GM12875 (cell line): ENCODE data around the gene GPI.
"Not testable (repeated sequence)": the region's sequence is repeated elsewhere in the genome, so short reads cannot be mapped to it uniquely, and the experiment has no call there.

Experiments
- H3K4me3 ChIP-seq: one replicate; pipeline ENCODE4 v1.5.1; 2011; ENCODE audit warnings: low read depth, low read length, control low read depth
- TF ChIP-seq, protein P1 (sequence below): IDR thresholded peaks from 2 replicates; pipeline ENCODE4 v1.5.1; 2011; ENCODE audit warnings: low read depth, mild to moderate bottlenecking, control low read depth, inconsistent platforms, low read length, moderate library complexity, borderline replicate concordance; ENCODE audit not compliant: insufficient read depth

Gene GPI

DNA sequence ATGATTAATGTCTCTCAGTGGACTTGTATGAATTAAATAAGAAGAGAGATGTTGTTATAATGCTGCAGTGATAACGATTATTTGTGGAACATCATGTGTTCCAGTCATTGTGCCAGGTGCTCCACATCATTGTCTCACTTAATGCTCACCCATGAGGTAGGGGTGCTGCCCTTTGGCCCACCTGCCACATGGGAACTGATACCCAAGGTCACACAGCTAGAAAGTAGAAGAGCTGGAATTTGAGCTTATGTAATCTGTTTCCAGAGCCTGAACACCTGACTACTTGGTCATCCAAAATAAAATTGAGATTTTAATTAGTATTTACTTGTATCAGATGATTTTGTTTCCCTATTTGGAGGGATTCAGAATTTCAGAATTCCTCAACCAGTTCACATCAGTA is 36.0 kb upstream of the GPI start:
- H3K4me3 ChIP-seq: no peak overlapping the region
- TF ChIP-seq, protein P1, sequence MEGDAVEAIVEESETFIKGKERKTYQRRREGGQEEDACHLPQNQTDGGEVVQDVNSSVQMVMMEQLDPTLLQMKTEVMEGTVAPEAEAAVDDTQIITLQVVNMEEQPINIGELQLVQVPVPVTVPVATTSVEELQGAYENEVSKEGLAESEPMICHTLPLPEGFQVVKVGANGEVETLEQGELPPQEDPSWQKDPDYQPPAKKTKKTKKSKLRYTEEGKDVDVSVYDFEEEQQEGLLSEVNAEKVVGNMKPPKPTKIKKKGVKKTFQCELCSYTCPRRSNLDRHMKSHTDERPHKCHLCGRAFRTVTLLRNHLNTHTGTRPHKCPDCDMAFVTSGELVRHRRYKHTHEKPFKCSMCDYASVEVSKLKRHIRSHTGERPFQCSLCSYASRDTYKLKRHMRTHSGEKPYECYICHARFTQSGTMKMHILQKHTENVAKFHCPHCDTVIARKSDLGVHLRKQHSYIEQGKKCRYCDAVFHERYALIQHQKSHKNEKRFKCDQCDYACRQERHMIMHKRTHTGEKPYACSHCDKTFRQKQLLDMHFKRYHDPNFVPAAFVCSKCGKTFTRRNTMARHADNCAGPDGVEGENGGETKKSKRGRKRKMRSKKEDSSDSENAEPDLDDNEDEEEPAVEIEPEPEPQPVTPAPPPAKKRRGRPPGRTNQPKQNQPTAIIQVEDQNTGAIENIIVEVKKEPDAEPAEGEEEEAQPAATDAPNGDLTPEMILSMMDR: no peak

DNA sequence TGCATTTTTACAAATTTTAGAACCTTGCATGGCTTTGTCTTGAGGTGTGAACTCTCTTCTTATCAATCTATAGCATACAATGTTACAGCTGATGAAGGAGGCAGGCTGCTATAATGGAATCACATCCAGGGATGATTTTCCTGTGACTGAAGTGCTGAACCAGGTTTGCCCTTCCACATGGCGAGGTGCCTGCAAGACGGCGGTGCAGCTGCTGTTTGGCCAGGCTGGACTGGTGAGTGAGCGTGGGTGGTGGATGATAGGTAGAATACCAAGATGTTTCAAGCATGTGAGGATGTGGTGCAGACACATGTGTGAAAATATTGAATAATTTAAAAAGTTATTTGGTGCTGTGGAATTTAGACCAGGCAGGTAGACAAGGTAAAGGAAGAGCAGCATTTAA is 34.9 kb upstream of the GPI start:
- H3K4me3 ChIP-seq: no peak overlapping the region
- TF ChIP-seq, protein P1: no peak

DNA sequence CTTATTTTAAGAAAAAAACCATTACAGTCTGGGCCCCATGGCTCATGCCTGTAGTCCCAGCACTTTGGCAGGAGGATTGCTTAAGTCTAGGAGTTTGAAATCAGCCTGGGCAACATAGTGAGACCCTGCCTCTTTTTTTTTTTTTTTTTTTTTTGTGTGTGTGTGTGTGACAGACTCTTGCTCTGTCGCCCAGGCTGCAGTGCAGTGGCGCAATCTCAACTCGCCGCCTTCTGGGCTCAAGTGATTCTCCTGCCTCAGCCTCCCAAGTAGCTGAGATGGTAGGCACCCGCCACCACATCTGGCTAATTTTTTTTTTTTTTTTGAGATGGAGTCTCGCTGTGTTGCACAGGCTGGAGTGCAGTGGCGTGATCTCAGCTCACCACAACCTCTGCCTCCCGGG is 34.4 kb upstream of the GPI start:
- not testable (repeated sequence) for H3K4me3 ChIP-seq

DNA sequence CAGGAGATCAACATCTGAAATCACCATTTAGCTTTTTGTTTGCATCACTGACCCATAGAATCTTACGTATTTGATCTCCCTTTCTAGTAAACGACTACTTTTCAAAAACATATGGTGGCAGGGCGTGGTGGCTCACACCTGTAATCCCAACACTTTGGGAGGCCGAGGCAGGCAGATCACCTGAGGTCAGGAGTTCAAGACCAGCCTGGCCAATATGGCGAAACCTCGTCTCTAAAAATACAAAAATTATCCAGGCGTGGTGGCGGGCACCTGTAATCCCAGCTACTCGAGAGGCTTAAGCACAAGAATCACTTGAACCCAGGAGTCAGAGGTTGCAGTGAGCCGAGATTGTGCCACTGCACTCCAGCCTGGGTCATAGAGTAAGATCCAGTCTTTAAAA is 33.4 kb upstream of the GPI start:
- H3K4me3 ChIP-seq: not testable (repeated sequence)

DNA sequence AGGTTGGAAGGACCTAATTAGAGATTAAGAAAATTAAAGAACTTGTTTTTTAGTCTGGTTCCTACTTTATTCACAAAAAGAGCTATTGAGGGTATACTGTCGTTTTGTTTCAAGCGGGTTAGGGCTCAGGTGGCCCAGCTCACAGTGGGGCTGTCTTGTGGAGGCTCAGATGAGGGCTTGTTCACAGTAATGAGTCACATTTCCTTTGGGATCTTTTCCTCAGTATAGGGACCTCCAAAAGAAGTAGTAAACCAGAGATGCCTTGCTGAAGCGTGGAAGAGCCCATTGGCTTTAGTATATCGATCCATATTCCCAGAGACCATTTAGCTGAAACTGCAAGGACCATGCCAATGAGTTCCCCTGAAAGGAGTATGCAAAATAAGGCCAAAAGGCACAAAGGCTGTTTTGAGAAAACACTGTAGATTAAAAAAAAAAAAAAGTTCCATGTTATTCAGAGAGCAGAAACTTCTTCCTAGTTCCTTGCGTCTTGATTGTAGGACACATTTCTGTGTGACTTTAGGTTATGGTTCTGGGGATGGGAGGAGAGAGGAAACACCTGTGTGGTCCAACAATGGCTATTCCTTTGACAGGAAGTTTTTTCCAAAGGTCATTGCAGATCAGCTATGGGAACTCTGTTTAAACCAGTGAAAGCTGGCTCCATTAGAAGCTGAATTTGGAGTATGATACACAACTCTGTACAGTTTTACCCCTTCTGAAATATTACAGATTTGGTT is 32.8 kb upstream of the GPI start:
- TF ChIP-seq, protein P1: no peak
- H3K4me3 ChIP-seq: no peak overlapping the region

DNA sequence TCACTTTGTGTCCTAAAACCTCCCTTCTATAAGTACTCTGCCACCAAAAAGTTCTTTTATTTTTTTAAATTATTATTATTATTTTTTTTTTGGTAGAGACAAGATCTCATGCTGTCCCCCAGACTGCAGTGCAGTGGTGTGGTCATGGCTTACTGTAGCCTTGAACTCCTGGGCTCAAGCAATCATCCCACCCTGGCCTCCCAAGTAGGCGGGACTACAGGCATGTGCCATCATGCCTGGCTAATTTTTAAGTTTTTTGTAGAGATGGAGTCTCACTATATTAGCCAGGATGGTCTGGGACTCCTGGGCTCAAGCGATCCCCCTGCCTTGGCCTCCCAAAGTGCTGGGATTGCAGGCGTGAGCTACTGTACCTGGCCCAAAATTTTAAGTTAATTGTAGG is 29.1 kb upstream of the GPI start:
- H3K4me3 ChIP-seq: no peak overlapping the region
- TF ChIP-seq, protein P1: no peak

DNA sequence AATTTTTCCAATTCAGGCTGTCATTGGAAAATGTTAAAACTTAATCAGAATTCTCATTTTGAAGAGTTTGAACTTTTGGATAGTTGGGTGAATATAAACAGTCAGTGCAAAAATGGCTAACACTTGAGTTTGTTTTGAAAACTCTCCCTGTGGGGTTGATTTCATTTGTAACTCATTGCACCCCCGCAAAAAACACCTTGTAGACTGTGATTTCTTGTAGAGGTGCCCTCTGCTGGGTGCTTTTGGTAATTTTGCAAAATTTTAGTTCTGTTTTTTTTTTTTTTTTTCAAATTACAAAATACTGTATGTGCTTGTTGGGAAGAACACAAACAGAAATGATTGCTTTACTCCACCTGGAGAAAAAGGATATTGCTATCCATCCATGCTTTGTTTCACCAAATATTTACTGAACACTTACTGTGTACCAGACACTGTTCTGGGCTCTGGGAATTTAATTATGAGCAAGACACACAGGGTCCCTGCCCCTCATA is 28.2 kb upstream of the GPI start:
- TF ChIP-seq, protein P1: peak; percentile 47; the same call in 1 of the 2 replicates
- no peak overlapping the region for H3K4me3 ChIP-seq

DNA sequence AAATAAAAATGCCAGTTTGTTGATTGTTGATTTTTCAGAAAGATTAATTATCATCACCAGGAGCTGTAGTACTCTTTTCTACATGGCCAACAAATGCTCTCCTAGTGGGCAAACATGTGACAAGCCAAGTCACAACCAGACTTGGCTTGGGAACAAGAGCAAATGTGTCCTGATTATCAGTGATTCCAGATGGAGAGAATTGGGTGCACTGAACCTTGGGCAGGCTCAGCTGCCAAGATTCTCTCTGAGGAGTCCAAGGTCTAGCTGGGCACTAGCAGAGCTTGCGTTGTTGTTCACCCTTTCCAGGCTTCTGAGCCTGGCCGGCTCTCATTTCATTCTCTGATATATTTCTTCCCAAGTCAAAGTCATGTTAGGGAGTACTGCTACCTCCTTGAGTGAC is 27.3 kb upstream of the GPI start:
- TF ChIP-seq, protein P1: no peak
- no peak overlapping the region for H3K4me3 ChIP-seq
